GM12874 (cell line): Measurements from ENCODE around the gene FRAS1.

Source experiments
- TF ChIP-seq, protein P1 (sequence below): IDR thresholded peaks from 2 replicates; pipeline ENCODE4 v1.5.1; 2011; ENCODE audit warnings: low read depth, mild to moderate bottlenecking, control low read depth, low read length, moderate library complexity; ENCODE audit not compliant: insufficient read depth

The FRAS1 gene

DNA sequence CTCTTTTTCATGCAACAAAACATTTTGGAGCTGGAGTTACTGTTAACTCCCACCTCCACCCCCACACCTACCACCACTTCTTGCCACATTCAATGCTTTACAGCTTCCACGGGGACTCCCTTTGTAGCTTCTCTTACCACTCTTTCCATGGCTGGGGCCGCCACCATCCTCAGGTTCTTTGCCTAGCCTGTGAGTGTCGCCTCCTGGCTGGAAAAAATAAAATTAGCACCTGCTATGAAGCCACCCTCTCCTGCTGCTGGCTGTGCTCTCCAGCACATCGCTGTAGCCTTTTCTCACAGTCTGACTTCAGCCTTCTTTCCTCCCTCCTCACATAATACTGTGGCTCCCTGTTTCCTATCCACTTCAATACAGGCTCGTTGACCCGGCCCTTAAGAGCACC is 114.4 kb downstream of the FRAS1 start:
- TF ChIP-seq, protein P1, sequence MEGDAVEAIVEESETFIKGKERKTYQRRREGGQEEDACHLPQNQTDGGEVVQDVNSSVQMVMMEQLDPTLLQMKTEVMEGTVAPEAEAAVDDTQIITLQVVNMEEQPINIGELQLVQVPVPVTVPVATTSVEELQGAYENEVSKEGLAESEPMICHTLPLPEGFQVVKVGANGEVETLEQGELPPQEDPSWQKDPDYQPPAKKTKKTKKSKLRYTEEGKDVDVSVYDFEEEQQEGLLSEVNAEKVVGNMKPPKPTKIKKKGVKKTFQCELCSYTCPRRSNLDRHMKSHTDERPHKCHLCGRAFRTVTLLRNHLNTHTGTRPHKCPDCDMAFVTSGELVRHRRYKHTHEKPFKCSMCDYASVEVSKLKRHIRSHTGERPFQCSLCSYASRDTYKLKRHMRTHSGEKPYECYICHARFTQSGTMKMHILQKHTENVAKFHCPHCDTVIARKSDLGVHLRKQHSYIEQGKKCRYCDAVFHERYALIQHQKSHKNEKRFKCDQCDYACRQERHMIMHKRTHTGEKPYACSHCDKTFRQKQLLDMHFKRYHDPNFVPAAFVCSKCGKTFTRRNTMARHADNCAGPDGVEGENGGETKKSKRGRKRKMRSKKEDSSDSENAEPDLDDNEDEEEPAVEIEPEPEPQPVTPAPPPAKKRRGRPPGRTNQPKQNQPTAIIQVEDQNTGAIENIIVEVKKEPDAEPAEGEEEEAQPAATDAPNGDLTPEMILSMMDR = no peak

DNA sequence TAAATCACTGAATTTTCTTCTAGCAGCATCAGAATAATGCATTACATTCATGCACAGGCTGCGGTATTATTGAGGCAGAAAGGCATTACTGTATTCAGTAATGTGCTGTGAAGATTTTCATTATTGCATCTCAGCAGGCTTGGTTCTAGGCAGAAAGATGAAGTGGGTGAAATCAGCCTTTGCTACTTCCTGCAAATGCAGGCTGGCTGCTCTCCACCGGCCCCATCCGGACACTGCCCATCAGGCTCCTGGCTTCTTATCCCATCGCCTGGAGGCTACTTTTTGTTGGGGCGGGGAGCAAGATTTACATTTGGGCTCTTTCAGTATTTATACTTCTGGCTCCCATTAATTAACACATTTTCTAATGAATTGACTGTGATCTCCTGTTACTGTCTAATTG is 117.8 kb downstream of the FRAS1 start:
- TF ChIP-seq, protein P1 = no peak

DNA sequence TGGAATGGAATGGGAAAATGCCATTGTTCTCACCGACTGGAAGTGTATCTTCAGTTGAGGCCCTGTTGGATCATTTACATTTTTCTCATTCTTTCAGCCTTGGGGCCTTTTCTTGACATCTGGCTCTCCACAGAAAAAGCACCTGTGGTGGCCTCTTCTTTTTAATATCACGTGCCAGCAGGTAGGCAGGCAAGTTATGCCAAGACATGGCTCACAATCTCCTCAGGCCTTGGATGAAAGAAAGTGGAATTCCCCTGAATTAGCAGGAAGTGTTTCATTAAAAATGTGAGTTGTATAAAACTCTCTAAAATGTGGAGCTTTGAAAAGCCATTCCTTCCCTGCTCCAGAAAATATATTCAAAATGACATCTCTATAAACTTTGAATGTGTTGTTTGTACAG is 122.1 kb downstream of the FRAS1 start:
- TF ChIP-seq, protein P1 = no peak

DNA sequence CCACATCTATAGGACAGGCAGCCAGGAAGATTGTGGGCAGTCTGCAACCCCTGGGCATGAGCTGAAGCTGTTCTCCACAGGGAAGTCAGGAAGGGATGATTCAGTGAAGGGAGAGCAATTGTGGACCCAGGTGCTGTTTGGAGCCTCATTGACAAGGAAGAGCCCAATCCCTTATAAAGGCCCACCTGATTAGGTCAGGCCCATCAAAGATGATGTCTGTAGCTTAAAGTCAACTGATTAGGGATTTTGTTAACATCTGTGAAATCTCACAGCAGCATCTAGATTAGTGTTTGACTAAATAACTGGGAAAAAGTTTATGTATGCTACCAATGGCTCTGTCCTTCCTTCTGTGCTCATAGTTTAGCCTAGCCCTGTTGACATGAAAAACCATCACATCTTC is 127.5 kb downstream of the FRAS1 start:
- TF ChIP-seq, protein P1 = no peak

DNA sequence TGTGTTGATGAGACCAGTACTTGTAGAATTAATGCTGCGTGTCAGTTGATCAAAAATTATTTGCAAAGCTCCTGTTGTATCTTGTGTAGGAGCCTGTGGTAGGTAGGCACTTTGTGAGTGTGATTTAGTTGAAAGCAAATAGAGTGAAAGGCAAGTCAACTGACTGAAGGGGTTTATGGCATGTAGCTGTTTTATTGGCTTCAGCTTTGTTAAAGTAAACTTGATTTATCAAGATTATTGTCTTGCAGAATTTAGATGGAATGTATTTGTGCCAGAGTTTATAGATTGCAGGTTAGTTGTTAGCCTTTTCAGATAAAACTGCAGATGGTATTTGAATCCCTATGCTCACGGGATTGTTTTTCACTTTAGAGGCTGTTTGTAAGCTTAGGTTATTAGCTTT is 128.0 kb downstream of the FRAS1 start:
- TF ChIP-seq, protein P1 = no peak

DNA sequence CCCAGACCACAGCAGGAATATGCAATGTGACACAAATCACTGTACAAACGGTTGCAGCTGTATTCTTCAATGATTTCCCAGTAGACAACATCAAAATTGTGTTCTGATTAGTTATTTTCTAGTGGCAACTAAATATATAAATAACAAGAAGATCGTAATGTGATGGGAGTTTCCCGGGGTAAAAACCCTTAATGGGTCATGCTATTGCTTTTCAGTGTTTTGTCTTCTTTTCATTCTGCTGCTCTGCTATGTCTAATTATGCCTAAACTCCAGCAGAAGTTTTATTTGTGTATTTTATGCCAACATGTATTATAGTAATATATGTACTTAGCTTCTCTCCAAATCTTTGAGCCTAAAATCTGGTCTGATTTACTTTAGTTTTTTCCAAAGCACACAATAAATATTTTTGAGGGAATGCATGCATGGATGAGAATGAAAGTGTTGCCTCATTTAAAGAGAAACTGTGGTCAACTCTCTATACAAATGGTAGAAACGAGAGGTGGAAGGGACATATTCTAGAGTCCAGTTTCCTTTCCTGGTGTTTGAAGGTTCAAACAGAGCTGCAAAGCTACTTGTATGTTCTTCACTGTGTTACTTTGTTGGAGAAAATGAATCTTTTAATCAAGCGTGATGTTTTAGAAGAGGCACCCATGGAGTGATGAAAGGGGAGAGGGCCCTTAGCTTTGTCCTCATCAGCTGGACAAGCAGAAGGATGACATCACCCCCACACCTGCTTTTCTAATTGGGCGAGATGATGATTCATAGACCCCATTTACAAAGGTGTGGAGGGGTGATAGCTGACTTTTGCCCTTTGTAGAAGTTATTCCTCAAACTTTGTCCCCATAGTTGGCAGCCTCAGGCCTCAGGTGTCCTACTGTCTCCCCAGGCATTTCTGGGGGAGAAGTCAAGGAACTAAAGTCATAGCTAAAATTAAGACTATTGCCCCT is 129.7 kb downstream of the FRAS1 start:
- TF ChIP-seq, protein P1 = no peak

DNA sequence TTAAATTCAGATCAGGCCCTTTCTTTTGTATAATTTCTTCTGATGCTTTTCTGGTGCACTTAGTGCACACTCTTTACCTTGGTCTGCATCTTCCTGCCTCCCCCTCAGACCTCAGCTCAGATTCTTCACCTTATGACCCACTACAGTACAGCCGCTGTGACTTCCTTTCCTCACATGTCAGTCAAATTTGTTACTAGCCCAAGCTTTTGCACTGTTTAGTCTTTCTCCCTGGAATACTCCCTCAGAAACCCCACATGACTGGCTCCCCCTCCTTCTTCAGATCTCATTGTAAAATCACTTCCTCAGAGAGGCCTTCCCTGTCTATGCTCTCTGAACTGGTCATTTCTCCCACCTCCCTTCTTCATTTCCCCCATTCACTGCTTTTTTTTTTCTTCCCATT is 132.9 kb downstream of the FRAS1 start:
- TF ChIP-seq, protein P1 = no peak
